ENCODE data around the gene SPEF1. TPM values are rescaled to one million over a fixed set of nuclear protein-coding genes. Genes with fewer than 3 reads are reported as not detected.

The SPEF1 gene
- polyA plus RNA-seq, 1 donor: not detected

GRCh38 chr20:3787324-3788014 is 6.2 kb upstream of the SPEF1 start:
- DNase-seq: no peak

DNA sequence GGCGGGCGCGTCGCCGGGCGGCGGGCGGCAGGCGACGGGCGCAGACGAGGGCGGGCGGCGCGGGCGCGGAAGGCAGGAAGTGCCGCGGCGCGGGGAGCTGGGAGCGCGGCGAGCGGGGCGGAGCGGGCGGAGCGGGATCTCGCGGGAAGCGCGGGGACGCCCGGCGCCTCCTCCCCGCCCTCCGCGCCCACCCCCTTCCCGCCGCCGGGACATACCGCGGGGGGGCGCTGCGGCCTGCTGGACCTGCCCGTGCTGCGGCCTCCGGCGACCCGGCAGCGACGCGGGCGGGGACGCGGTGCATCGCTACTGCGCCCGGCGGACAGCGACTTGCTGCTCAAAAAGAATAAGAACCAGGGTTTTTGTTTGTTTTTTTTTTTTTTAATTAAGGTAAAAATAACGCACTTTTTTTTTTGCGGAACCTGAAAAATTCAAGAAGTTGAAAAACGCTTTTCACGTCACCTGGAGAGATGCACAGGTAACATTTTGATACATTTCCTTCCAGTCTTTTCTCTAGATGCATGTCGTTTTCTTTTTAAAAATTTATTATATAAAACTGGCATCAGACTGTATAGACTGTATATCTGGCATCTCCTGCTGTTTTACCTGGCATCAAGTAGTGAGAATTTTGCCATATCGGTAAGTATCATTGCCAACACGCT is 5.5 kb upstream of the SPEF1 start, which contains the start of gene CENPB:
CENPB (minus strand) TSS at position 76 of the 659 bp plus-strand sequence. CDS start 257 bp downstream, outside the sequence.
- DNase-seq: peak; percentile 93

GRCh38 chr20:3786126-3786484 is 4.9 kb upstream of the SPEF1 start:
- peak; percentile 68 for DNase-seq

GRCh38 chr20:3785240-3786125 is 4.2 kb upstream of the SPEF1 start:
- DNase-seq: no peak

- no peak for DNase-seq
Measured at GRCh38 chr20:3784863-3785239, 3.6 kb upstream of the SPEF1 start.

GRCh38 chr20:3784216-3784853 is 3.1 kb upstream of the SPEF1 start:
- DNase-seq: no peak

GRCh38 chr20:3783511-3784195 is 2.4 kb upstream of the SPEF1 start:
- no peak for DNase-seq

DNA sequence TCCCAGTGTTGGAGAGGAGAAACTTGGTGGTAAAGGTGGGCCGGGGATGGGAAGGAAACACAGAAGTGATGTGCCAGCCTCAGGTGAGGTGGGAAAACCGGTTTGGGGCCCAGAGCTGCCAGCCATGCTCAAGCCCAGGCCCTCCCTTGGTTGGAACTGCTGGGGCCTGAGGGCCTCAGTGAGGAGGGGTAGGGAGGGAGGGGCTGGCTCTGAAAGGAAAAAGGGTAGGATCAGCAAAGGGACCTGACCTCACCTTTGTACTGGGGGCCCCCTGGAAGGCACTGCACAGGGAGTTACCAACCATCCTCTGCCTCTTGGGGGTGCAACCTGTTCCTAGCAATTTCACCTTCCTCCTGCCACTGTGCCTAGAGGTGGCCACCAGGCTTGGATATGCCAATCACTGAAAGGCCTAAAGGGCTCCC is 1.8 kb upstream of the SPEF1 start:
- DNase-seq: no peak

DNA sequence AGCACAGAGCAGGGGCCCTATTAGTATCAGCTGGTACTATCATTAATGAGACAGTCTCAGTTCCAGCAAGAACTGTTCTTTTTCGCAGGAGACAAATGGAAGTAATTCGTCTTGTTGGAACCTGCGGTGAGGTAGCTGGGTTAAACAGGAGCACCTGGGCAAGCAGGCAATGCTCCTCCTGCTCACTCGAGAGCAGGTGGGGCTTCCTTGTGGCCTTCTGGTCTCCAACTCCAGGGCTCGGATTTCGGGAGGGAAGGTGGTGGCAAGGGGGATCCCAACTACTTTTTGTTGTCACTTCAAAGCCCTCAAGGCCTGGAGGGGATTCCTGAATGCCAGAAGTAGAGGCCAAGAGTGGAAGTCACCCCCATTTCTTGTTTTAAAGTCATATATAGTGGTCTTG is 1.3 kb upstream of the SPEF1 start:
- DNase-seq: no peak

DNA sequence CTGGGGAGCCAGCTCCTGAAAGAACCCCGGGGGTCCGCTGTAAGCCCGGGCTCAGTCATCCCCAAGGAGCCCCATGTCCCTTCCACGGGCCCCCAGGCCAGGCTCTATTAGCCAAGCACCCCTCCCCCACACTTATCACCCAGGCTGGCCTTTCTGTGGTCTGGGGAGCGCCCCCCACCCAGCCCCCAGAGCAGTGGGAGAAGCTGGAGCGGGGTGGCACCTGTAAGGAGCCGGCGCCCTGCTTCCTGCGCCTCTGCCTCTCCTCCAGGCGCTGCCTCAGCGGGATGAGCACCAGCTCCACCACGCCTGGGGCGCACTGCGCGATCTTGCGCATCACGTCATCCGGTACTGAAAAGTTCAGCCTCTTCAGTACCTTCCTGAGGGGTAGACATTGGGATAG is 2.3 kb downstream of the SPEF1 start:
- no peak for DNase-seq

DNA sequence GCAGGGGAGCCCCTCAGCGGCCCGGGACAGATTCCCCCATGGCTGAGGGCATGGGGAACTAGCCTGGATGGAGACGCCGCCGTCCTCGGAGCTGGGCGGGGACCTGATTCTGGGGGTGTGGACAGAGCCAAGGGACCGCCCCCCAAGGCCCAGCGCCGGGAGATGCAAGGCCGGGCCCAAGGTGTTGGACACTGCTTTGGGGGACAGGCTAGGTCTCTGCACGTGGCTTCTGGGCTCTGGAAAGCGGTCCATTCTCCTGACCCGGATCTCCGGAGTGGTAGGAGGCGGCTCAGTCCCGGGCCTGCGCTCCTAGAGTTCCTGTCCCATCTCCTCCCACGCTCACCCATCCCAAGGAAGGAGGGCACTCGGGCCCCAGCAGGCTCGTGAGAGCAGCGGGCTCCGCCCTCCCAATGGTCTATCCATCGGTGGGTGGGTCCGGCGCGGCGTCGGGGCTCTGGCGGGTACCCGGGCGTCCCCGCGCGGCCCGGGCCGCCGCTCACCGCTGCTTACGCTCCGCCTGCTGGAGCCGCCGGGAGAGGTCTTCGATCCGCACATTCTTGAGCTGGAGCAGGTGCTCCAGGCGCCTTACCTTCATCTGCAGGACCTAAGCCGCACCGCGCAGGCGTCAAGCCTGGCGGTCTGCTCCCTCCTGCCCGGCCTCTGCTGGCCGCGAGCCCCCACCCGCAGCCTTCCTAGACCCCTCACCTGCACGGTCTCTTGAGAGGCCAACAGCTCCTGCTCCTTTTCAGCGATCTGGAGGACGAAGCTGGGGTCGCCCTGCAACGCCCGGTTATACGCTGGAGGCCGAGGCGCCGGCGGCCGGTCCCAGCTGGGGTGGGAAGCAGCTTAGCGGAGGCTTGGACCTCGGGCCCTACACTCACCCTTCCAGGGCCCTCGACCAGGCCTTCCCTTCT is 3.3 kb downstream of the SPEF1 start:
- no peak for DNase-seq

DNA sequence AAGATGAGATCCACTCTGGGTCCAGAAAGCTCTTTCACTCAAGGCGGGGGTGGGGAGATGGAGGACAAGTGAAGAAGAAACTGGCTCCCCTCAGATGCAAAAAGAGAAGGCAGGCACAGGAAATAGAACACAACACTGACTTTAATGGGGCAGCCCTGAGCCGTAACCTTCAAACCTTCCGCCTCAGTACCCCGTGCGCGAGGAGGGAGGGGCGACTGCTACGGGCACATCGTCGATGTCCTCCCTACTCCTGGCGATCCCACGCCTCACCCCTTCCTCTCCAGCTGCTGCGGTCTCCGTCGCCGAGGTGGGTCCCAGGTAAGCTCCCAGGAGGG is 3.9 kb downstream of the SPEF1 start:
- DNase-seq: no peak

DNA sequence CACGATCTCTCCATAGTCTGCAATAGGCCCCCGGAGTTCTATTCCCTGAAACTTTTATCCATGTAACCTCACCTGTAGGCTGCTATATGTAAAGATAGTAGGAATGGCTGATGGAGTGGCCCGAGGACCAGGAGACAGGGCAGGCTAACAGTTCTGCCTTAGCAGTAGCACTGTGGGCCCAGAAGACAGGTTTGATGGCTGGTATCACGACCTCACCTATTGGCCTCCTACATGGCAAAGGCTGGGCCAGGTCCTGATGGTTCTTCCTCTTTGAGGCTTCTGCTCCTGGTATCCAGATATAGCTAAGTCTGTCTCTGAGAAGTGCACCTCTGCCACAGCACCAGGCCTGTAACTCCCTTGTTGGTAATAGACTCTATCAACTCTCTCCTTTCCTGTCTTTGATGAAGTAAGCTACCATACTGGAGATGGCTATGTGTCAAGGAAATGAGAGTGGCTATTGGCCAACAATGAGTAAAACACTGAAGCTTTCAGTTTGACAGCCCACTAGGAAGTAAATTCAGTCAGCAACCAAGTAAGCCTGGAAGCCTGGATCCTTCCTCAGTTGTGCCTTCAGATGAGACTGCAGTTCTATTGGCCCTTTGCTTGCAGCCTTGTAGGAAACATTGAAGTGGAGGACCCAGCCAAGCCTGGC is 5.7 kb downstream of the SPEF1 start:
- DNase-seq: no peak

DNA sequence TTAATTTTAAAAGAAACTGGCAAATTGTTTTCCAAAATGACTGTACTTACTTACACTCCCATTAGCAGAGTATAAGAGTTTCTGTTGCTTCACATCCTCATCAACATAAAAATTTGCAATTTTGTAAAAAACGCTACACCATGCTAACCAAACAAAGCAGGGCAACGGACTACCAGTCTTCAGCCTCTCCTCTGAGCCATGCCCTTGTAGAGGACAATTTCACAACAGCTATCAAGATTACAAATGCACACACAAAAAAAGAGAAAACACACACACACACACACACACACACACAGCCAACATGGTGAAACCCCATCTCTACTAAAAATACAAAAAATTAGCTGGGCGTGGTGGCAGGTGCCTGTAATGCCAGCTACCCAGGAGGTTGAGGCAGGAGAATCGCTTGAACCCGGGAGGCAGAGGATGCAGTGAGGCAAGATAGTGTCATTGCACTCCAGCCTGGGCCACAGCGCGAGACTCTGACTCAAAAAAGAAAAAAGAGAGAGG is 9.6 kb downstream of the SPEF1 start:
- no peak for DNase-seq

GRCh38 chr20:3768342-3769130 is 12.7 kb downstream of the SPEF1 start:
- peak; percentile 76 for DNase-seq

- peak; percentile 99 for DNase-seq
Measured at GRCh38 chr20:3767427-3768341, 13.6 kb downstream of the SPEF1 start, which contains the start of gene ADISSP. ADISSP (minus strand) TSS chr20:3767753; CDS start chr20:3760100, 7,653 bp downstream.

- no peak for DNase-seq
Measured at GRCh38 chr20:3767110-3767426, 14.2 kb downstream of the SPEF1 start.

- DNase-seq: no peak
Measured at GRCh38 chr20:3766422-3767109, 14.7 kb downstream of the SPEF1 start.

Measured in hindlimb muscle (tissue), 1 donor.